HG03565 (cell line): ENCODE results near the gene SMARCD3.

ENCODE experiments used
- ATAC-seq: cut with Tn5 transposase; IDR thresholded peaks from one replicate; pipeline ENCODE4 v1.9.1; 2021; ENCODE audit warnings: mild to moderate bottlenecking, moderate library complexity; ENCODE audit not compliant: unreplicated experiment

SMARCD3 gene

GRCh38 chr7:151249034-151249731 is 689 bp upstream of the SMARCD3 start:
- no peak for ATAC-seq

DNA sequence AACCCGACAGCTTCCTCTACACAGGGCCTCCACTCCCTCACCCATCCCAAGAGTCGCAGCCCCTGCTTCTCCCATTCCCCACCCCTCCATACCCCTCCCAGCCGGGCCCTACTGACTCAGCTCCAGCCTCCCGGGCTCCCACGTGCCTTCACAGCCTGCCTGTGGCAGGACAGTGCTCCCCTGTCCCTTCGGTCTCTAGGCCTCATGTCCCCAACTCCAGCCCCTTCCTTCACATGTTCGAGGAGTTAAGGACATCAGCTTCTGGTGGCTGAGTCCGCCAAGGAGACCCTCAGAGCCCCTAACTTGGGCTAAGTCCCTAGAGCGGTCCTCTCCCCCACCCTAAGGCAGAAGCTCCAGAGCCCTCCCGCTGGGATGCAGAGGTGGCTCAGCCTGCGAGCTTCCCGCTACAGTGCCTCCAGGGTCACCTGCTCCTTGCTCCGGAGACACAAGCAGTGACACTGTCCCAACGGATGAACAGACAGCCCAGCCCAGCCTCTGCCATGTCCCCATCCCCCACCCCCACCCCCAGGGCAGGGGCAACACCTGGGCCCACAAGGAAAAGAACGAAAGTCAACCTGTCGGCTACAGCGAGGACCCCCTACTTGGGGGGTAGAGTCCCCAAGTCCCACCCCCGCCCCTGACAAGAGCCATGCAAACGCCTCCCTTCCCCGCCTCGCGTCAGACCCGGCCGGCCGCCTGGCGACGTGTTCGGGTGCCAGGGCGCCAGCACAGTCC is 716 bp downstream of the SMARCD3 start:
- no peak for ATAC-seq

DNA sequence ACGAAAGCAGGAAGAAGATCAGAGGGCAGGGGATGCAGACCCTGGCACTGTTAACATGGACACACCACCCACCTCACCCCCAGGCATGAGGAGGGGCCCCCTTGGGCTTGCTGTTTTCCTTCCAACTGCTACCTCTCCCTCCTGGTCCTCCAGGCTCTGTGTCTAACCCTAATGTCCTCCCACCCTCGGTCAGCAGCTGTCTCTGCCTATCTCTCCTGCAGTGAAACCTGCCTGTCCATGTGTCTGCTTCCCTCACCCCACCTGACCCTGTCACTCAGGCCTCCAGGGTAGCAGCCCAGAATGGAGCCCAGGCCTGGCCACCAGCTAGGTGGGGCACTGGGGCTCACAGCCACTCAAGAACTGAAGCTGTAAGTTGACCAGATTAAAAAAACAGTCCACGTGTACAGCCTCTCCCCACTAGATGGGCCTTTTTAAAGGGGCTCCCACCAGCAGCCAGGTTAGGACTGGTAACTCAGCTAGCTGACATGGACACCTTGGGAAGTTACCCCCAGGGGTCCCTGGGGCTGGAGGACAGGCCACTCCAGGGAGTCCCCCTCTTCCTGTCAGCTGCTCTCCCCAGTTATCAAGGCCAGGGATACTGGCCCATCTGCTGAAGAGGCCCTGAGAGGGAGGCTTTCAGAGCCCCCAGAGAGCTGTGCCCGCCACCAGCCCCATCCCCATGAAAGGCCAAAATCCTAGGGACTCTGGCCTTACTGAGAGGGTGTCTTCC is 1.5 kb downstream of the SMARCD3 start:
- ATAC-seq: no peak

GRCh38 chr7:151246102-151246850 is 2.2 kb downstream of the SMARCD3 start:
- ATAC-seq: no peak

- no peak for ATAC-seq
These were observed 3.0 kb downstream of the SMARCD3 start for GRCh38 chr7:151245360-151246101.

GRCh38 chr7:151244841-151245346 is 3.6 kb downstream of the SMARCD3 start:
- ATAC-seq: no peak

GRCh38 chr7:151244196-151244840 is 4.2 kb downstream of the SMARCD3 start:
- no peak for ATAC-seq

GRCh38 chr7:151243408-151244195 is 4.9 kb downstream of the SMARCD3 start:
- ATAC-seq: no peak

- no peak for ATAC-seq
These were observed 5.5 kb downstream of the SMARCD3 start for GRCh38 chr7:151243045-151243349.

DNA sequence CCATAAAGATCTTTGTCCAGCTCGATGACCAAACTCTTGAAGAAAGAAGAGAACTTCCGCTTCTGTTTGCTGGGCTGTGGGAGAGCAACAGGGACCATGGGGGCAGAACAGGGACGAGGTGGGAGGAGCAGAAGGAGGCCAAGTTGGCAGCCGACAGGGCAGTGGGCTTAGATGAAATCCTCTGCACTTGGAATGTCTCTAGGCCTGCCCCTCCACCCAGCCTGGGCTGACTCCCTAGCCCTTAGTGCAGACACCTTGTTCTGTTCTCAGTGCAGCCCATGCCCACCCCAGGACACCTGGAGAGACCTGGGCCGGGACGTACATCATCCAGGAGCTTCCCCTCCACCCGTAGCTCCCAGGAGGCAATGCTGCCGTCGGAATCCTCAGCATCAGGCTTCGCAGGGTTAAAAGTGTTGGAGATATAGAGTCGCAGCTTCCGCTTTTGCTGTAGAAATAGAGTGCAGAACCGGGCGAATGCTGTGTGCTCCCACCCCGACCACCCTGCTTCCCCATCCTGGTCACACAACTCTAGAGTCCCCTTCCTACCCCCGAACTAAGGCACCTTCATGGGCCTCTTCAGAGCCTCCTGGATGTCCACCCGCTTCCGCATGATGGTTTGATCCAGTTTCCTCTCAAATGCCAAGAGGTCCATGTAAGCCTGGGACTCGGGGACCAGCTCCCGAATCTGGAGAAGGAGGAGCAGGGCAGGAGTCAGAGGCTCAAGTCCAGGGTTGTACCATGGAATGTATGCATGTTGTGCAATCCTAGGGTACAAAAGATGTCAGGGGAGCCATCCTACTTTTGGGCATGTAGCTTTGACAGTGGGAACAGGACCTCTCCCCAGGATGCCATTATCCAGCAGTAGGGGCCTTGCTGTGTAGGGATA is 6.1 kb downstream of the SMARCD3 start:
- no peak for ATAC-seq

GRCh38 chr7:151241755-151242096 is 6.8 kb downstream of the SMARCD3 start:
- ATAC-seq: no peak

DNA sequence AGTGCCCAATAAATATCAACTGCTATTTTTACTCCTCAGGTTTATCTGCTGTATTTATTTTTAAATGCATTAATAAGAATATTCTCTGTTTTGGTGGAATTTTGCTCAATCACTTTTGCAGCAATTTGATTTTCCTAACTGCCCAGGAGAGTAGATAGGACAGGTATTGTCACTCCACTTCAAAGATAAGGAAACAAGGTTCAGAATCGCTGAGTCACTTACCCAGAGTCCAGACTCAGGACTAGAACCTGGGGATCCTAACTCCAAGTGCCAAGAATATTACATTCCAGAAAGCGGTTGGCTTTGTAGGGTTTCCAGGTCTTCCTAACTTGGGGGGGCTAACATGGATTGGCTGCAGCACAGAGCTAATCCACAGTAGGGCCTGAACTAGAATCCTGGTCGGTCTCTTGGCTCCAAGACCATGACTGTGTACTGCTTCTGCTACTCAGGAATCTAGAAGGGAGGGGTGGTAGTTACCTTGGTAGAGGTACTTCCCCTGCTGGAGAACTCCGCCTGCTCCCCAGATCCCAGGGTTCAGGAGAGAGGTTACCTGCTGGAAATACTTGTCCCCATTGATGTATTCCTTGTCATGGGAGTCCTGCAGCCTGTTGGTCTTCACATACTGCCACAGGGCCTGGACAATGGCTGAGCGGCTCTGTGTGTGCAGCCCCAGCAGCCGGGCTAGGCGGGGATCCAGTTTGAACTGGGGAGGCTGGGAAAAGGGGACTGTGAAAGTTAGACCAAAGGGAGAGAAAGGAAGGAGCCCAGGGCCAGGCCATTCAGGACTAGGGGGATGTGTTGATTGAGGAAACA is 7.3 kb downstream of the SMARCD3 start:
- ATAC-seq: no peak

DNA sequence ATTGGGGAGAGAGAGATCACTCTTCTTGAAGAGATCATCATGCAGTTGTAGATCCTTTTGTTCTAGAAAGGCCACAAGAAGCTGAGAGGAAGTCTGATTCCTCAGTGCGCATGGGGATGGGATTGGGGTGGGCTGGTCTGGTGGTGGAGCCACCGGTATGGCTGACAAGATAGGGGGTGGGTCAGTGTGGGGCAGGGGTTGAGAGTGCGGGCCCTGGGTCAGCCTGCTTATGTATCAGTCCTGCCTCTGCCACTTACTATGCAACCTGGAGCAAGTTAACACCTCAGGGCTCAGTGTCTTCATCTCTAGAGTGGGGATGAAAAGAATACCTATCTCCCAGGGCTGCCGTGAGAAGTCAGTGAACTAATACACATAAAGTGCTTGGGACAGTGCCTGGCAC is 8.0 kb downstream of the SMARCD3 start:
- ATAC-seq: no peak

GRCh38 chr7:151239837-151240459 is 8.5 kb downstream of the SMARCD3 start:
- no peak for ATAC-seq

DNA sequence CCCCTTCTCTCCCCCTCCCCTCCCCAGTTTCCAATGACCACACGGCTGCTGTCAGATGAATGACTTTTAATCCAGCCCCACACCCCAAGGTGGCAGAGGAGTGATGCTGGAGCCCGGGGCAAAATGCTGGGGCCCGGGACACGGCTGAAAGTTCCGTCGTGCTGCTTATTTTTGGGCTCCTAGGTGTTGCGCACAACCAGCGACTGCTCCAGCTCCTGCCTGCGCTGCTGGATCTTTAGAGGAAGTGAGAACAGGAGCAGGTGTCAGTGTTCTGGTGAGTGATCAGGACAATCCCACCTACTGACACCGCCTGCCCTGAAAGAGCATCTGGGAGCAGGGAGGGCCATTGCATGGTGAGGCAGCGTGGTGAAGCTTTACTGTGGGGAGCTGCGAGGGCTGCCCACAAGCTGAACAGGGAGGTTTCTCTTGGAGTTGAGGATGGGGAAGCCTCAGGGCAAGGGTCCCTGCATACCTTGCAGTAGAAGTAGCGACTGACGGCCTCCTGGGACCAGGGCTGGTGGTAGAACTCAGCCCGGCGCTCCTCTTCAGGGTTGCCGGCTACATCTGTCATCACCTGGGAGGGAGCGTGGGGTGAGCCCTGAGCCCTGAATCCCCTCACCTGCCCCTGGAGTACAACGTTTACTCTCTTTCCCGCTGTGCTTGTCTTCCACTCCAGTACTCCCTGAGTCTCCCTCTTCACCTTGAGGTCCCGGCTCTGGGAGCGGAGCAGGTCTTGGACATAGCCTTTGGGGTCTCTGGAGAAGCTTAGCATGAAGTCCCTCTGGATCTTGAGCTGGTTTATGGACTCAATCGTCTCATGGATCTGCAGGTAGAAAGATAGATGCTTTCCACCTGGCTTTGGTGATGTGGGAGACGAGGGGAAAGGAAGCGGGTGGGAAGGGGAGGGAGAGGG is 9.3 kb downstream of the SMARCD3 start:
- no peak for ATAC-seq
